GM13976 (cell line): Measurements from ENCODE around the gene ZBTB32.
"Not testable (repeated sequence)": the region's sequence is repeated elsewhere in the genome, so short reads cannot be mapped to it uniquely, and the experiment has no call there.

Experiments used
- DNase-seq: peaks from one replicate; pipeline ENCODE4 v3.0.0; 2012; ENCODE audit warnings: low spot score
- CTCF ChIP-seq: IDR thresholded peaks from 2 replicates; pipeline ENCODE4 v1.5.1; 2012; ENCODE audit warnings: borderline replicate concordance, mild to moderate bottlenecking; ENCODE audit not compliant: insufficient read depth; ENCODE audit errors: extremely low read depth, missing control alignments, control extremely low read depth
- in situ Hi-C: fragments of 300-500 bp; cut with MboI; formaldehyde crosslinking; loops from one replicate; pipeline ENCODE4 v1.12.0; 2022; ENCODE audit warnings: low sequenced_read_pairs, mixed read lengths, inconsistent platforms; ENCODE audit not compliant: unreplicated experiment

Gene ZBTB32

GRCh38 chr19:35723671-35724070 lies 19.3 kb downstream of the ZBTB32 start:
- TF ChIP-seq CTCF = no peak
- DNase-seq = no peak
- in situ Hi-C loops = no loop called here

GRCh38 chr19:35724132-35724531 lies 19.8 kb downstream of the ZBTB32 start:
- in situ Hi-C loops = not testable (repeated sequence)

GRCh38 chr19:35724560-35724959 lies 20.2 kb downstream of the ZBTB32 start:
- no peak for TF ChIP-seq CTCF
- in situ Hi-C loops = no loop called here
- DNase-seq = no peak

More at GRCh38 chr19:35724132-35724531, 19.8 kb downstream of the ZBTB32 start:
- not testable (repeated sequence) for DNase-seq

- in situ Hi-C loops = no loop called here
- no peak for TF ChIP-seq CTCF
These were observed 21.0 kb downstream of the ZBTB32 start for GRCh38 chr19:35725216-35725861.

GRCh38 chr19:35727053-35727955 lies 22.9 kb downstream of the ZBTB32 start:
- no peak for DNase-seq
- in situ Hi-C loops = no loop called here
- TF ChIP-seq CTCF = no peak

More at GRCh38 chr19:35725216-35725861, 21.0 kb downstream of the ZBTB32 start:
- DNase-seq = no peak

- in situ Hi-C loops = no loop called here
- no peak for DNase-seq
- TF ChIP-seq CTCF = no peak
These were observed 23.8 kb downstream of the ZBTB32 start for GRCh38 chr19:35727956-35728706.
